ENCODE data around the gene KLK8.

The KLK8 gene

DNA sequence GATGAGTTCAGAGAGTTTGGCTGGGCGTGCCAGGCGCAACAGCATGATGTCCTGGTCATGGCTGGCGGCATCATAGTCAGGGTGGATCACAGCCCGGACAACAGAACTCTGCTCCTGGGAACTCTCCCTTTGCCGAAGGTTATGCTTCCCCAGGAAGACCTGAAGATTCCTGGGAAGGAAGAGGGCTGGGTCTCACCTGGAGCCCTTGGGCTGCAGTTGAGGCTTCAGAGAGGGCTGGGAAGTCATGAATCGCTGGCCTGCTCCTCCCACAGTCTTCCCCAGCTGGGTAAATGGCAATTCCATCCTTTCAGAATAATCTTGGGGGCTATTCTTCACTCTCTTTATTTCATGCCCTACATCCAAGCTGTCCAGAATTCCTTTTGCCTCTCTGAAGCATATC is 38.0 kb downstream of the KLK8 start:
- H3K9me2 ChIP-seq (replicated peaks; ENCODE audit: insufficient read depth, low read length) = no peaks in the 10 kb centered on the region
- H3K9ac ChIP-seq (ENCODE audit: low read length) = no peak overlapping the region
- no peaks in the 10 kb centered on the region for H3K36me3 ChIP-seq (ENCODE audit: low read length)
- TF ChIP-seq EZH2phosphoT487 (conservative IDR thresholded peaks at IDR 0.05; ENCODE audit: low read length) = no peak
- TF ChIP-seq, protein P1, sequence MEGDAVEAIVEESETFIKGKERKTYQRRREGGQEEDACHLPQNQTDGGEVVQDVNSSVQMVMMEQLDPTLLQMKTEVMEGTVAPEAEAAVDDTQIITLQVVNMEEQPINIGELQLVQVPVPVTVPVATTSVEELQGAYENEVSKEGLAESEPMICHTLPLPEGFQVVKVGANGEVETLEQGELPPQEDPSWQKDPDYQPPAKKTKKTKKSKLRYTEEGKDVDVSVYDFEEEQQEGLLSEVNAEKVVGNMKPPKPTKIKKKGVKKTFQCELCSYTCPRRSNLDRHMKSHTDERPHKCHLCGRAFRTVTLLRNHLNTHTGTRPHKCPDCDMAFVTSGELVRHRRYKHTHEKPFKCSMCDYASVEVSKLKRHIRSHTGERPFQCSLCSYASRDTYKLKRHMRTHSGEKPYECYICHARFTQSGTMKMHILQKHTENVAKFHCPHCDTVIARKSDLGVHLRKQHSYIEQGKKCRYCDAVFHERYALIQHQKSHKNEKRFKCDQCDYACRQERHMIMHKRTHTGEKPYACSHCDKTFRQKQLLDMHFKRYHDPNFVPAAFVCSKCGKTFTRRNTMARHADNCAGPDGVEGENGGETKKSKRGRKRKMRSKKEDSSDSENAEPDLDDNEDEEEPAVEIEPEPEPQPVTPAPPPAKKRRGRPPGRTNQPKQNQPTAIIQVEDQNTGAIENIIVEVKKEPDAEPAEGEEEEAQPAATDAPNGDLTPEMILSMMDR (IDR thresholded peaks at IDR 0.05; ENCODE audit: insufficient read depth, low read length, poor library complexity, severe bottlenecking) = no peak
- H3K27ac ChIP-seq (ENCODE audit: low read depth, low read length) = no peak overlapping the region
- no peaks in the 10 kb centered on the region for H4K20me1 ChIP-seq (ENCODE audit: low read depth, low read length)
- H3F3A ChIP-seq (ENCODE audit: insufficient read depth) = no peaks in the 10 kb centered on the region
- no peak overlapping the region for H3K4me3 ChIP-seq (ENCODE audit: insufficient read depth, low read length, poor library complexity, severe bottlenecking)
- H3K79me2 ChIP-seq (ENCODE audit: insufficient read depth, low read length) = no peaks in the 10 kb centered on the region
- no peak overlapping the region for H3K4me2 ChIP-seq (ENCODE audit: low read depth, low read length, poor library complexity, severe bottlenecking)
- H3K9me3 ChIP-seq (ENCODE audit: insufficient read depth, low read length) = no peaks in the 10 kb centered on the region
- no peak overlapping the region for H2AFZ ChIP-seq (ENCODE audit: low read depth, low read length, severe bottlenecking)
- no peaks in the 10 kb centered on the region for H3K27me3 ChIP-seq (ENCODE audit: low read length)

DNA sequence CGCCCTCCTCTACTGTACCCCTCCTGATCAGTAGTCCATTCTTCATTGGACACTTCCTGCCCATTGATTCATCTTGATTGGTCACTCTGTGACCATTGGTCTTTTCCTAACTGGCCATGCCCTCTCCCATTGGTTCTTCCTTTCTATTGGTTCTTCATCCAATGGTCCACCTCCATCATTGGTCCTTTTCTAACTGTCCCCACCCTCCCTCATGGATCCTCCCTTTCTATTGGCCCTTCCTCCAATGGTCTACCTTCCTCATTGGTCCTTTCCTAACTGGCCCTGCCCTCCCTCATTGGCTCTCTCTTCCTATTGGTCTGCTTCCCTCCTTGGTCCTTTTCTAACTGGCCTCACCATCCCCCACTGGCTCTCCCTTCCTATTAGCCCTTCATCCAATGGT is 39.2 kb downstream of the KLK8 start:
- Histone ChIP-seq H3K4me2 (ENCODE audit: low read depth, low read length, poor library complexity, severe bottlenecking) (no peak overlapping the region), H3K27ac (ENCODE audit: low read depth, low read length) (no peak overlapping the region), H3F3A (ENCODE audit: insufficient read depth) (no peaks in the 10 kb centered on the region), H3K4me3 (ENCODE audit: insufficient read depth, low read length, poor library complexity, severe bottlenecking) (no peak overlapping the region), H4K20me1 (ENCODE audit: low read depth, low read length) (no peaks in the 10 kb centered on the region), H2AFZ (ENCODE audit: low read depth, low read length, severe bottlenecking) (no peak overlapping the region), H3K9ac (ENCODE audit: low read length) (no peak overlapping the region), H3K9me2 (replicated peaks; ENCODE audit: insufficient read depth, low read length) (no peaks in the 10 kb centered on the region), H3K79me2 (ENCODE audit: insufficient read depth, low read length) (no peaks in the 10 kb centered on the region), H3K36me3 (ENCODE audit: low read length) (no peaks in the 10 kb centered on the region), H3K27me3 (ENCODE audit: low read length) (no peaks in the 10 kb centered on the region), H3K9me3 (ENCODE audit: insufficient read depth, low read length) (no peaks in the 10 kb centered on the region)
- TF ChIP-seq, protein P1 (IDR thresholded peaks at IDR 0.05; ENCODE audit: insufficient read depth, low read length, poor library complexity, severe bottlenecking) = no peak
- no peak for TF ChIP-seq EZH2phosphoT487 (conservative IDR thresholded peaks at IDR 0.05; ENCODE audit: low read length)

DNA sequence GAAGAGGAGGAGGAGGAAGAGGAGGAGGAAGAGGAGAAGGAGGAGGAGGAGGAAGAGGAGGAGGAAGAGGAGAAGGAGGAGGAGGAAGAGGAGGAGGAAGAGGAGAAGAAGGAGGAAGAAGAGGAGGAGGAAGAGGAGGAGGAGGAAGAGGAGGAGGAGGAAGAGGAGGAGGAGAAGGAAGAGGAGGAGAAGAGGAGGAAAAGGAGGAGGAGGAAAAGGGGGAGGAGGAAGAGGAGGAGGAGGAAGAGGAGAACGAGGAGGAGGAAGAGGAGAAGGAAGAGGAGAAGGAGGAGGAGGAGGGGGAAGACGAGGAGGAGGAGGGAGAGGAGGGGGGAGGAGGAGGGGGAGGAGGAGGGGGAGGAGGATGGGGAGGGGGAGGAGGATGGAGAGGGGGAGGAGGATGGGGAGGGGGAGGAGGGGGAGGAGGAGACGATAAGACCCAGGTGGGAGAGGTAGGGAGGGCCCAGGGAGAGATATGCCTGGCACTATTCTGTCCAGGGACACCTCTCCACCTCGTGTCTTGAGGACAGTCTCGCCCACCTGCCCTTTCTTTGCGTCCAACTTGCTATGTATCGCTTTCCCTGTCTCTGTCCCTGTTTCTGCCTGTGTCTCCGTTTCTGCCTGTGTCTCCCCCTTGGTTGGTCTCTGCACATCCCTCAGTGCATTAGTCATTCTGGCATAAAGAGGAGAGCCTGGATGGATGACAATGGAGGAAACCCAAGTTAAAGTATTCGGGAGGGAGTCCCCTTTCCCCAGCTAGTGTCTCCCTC is 41.5 kb downstream of the KLK8 start:
- Histone ChIP-seq H3K27me3 (ENCODE audit: low read length) (no peaks in the 10 kb centered on the region), H3K9ac (ENCODE audit: low read length) (no peak overlapping the region), H3K9me3 (ENCODE audit: insufficient read depth, low read length) (no peaks in the 10 kb centered on the region), H3K4me2 (ENCODE audit: low read depth, low read length, poor library complexity, severe bottlenecking) (no peak overlapping the region), H3F3A (ENCODE audit: insufficient read depth) (no peaks in the 10 kb centered on the region), H3K4me3 (ENCODE audit: insufficient read depth, low read length, poor library complexity, severe bottlenecking) (no peak overlapping the region), H3K27ac (ENCODE audit: low read depth, low read length) (no peak overlapping the region), H2AFZ (ENCODE audit: low read depth, low read length, severe bottlenecking) (no peak overlapping the region), H3K79me2 (ENCODE audit: insufficient read depth, low read length) (no peaks in the 10 kb centered on the region), H3K9me2 (replicated peaks; ENCODE audit: insufficient read depth, low read length) (no peaks in the 10 kb centered on the region), H4K20me1 (ENCODE audit: low read depth, low read length) (no peaks in the 10 kb centered on the region), H3K36me3 (ENCODE audit: low read length) (no peaks in the 10 kb centered on the region)
- TF ChIP-seq EZH2phosphoT487 (conservative IDR thresholded peaks at IDR 0.05; ENCODE audit: low read length) = no peak
- TF ChIP-seq, protein P1 (IDR thresholded peaks at IDR 0.05; ENCODE audit: insufficient read depth, low read length, poor library complexity, severe bottlenecking) = no peak

All from SU-DHL-6 (cell line).